HG02885 (cell line): ENCODE results near the gene TGFB1.
"Not testable (repeated sequence)": the region's sequence is repeated elsewhere in the genome, so short reads cannot be mapped to it uniquely, and the experiment has no call there.

ENCODE experiments used
- ATAC-seq: cut with Tn5 transposase; IDR thresholded peaks from one replicate; pipeline ENCODE4 v1.9.1; 2021; ENCODE audit warnings: mild to moderate bottlenecking; ENCODE audit not compliant: unreplicated experiment, poor library complexity

The TGFB1 gene

GRCh38 chr19:41371119-41371518 lies 17.4 kb upstream of the TGFB1 start:
- not testable (repeated sequence) for ATAC-seq

GRCh38 chr19:41369769-41370168 lies 16.0 kb upstream of the TGFB1 start:
- ATAC-seq: no peak

GRCh38 chr19:41367848-41368301 lies 14.2 kb upstream of the TGFB1 start:
- ATAC-seq: no peak

GRCh38 chr19:41366089-41366488 lies 12.4 kb upstream of the TGFB1 start:
- ATAC-seq: no peak

- no peak for ATAC-seq
These were observed 11.0 kb upstream of the TGFB1 start for GRCh38 chr19:41364524-41365391.

GRCh38 chr19:41363753-41364523 lies 10.2 kb upstream of the TGFB1 start, which contains the start of gene B9D2:
B9D2 (minus strand) TSS chr19:41364149; CDS start chr19:41363519, 630 bp downstream.
- ATAC-seq: peak; percentile 95

- no peak for ATAC-seq
These were observed 9.6 kb upstream of the TGFB1 start for GRCh38 chr19:41363371-41363752.

- no peak for ATAC-seq
These were observed 8.6 kb upstream of the TGFB1 start for GRCh38 chr19:41362143-41362847.

- no peak for ATAC-seq
These were observed 6.0 kb upstream of the TGFB1 start for GRCh38 chr19:41359741-41360140.

GRCh38 chr19:41357746-41358145 lies 4.0 kb upstream of the TGFB1 start:
- ATAC-seq: no peak

- no peak for ATAC-seq
These were observed 3.4 kb upstream of the TGFB1 start for GRCh38 chr19:41356984-41357739.

- no peak for ATAC-seq
These were observed 2.1 kb upstream of the TGFB1 start for GRCh38 chr19:41355802-41356201.

- no peak for ATAC-seq
These were observed 1.3 kb upstream of the TGFB1 start for GRCh38 chr19:41355035-41355434.

GRCh38 chr19:41354343-41354953 lies 726 bp upstream of the TGFB1 start:
- no peak for ATAC-seq

GRCh38 chr19:41352609-41353465 lies 885 bp downstream of the TGFB1 start:
- peak; percentile 29 for ATAC-seq

GRCh38 chr19:41352279-41352608 lies 1.5 kb downstream of the TGFB1 start:
- ATAC-seq: no peak

GRCh38 chr19:41351339-41352245 lies 2.1 kb downstream of the TGFB1 start:
- peak; percentile 39 for ATAC-seq
